GM10248 (cell line): ENCODE results near the gene PHB1.
A peak's percentile ranks its signal among the peaks of the same experiment; 100 is the strongest.
"Not testable (repeated sequence)": the region's sequence is repeated elsewhere in the genome, so short reads cannot be mapped to it uniquely, and the experiment has no call there.

ENCODE experiments used
- CTCF ChIA-PET: fragments of 300-600 bp; sonication (Branson Sonifier 250); formaldehyde crosslinking; extraction: SDS; loops from one replicate; lab custom pipeline; 2021; ENCODE audit warnings: antibody characterized with exemption; lab: Yijun Ruan, JAX
- POLR2A ChIA-PET: fragments of 350-650 bp; sonication (Branson Sonifier 250); formaldehyde crosslinking; extraction: SDS; loops from one replicate; lab custom pipeline; 2020; ENCODE audit warnings: antibody characterized with exemption; lab: Yijun Ruan, JAX
- DNase-seq: peaks from one replicate; pipeline ENCODE4 v3.0.0; 2012; ENCODE audit errors: extremely low spot score
- TF ChIP-seq, protein P1 (sequence below): IDR thresholded peaks from 2 replicates; pipeline ENCODE4 v1.5.1; 2012; ENCODE audit warnings: mild to moderate bottlenecking, low read depth; ENCODE audit errors: extremely low read depth, missing control alignments, control extremely low read depth

PHB1 gene

DNA sequence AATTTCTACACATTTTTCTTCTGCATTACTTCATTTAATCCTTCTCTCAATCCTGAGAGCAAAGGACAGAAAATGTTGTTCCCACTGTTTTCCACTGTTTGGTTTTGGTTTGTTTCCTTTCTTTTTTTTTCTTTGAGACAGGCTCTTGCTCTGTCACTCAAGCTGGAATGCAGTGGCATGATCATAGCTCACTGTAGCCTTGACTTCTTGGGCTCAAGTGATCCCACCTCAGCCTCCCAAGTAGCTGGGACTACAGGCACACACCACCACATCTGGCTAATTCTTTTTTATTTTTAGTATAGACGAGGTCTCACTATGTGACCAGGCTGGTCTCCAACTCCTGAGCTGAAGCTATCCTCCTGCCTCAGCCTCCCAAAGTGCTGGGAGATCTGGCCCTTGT is 45.6 kb downstream of the PHB1 start:
- ChIA-PET CTCF (interaction anchor here (0.6 to 5.0 kb wide), 33 partner anchors 8 to 793 kb away, joined by 3 to 71 read pairs (median 6); no protein-coding TSS in a partner anchor), POLR2A (interaction anchor here (0.8 kb wide), 1 partner anchor 46 kb away, joined by 3 read pairs; the partner anchor contains the start of gene PHB1)
- TF ChIP-seq, protein P1, sequence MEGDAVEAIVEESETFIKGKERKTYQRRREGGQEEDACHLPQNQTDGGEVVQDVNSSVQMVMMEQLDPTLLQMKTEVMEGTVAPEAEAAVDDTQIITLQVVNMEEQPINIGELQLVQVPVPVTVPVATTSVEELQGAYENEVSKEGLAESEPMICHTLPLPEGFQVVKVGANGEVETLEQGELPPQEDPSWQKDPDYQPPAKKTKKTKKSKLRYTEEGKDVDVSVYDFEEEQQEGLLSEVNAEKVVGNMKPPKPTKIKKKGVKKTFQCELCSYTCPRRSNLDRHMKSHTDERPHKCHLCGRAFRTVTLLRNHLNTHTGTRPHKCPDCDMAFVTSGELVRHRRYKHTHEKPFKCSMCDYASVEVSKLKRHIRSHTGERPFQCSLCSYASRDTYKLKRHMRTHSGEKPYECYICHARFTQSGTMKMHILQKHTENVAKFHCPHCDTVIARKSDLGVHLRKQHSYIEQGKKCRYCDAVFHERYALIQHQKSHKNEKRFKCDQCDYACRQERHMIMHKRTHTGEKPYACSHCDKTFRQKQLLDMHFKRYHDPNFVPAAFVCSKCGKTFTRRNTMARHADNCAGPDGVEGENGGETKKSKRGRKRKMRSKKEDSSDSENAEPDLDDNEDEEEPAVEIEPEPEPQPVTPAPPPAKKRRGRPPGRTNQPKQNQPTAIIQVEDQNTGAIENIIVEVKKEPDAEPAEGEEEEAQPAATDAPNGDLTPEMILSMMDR: no peak
- no peak for DNase-seq

DNA sequence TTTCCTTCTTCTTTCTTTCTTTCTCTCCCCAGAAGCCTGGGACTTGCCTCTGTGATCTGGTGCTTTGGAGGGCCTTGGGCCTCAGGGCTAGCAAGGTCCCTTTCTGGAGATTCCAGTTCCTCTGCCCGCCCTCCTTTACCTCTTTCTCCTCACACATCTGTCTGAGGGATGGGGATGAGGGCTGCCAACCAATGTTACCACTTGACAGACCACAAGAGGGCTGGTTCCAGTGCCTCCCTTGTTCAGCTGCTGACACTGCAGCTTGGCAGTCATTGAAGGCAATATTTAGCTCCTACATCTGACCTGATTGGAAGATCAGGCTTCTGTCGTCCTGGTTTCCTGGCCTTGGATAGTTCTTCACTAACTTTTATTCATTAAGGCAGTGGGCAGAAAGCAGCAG is 49.0 kb downstream of the PHB1 start:
- ChIA-PET CTCF (interaction anchor here (1.1 to 1.3 kb wide), 4 partner anchors 11 to 51 kb away, joined by 3 read pairs; no protein-coding TSS in a partner anchor), POLR2A (no interaction called here)
- DNase-seq: no peak
- TF ChIP-seq, protein P1: no peak

DNA sequence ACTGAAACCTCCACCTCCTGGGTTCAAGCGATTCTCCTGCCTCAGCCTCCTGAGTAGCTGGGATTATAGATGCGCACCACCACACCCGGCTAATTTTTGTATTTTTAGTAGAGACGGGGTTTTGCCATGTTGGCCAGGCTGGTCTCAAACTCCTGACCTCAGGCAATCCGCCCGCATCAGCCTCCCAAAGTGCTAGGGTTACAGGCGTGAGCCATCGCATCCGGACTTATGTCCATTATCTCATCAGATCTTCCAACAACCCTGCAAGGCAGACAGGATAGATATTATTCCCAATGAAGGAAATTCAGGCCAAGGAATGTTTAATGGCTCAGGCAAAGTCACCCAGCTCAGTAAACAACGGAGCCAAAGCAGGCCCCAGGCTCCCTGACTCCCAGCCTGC is 49.6 kb downstream of the PHB1 start:
- POLR2A ChIA-PET, DNase-seq: not testable (repeated sequence)
- CTCF ChIA-PET: interaction anchor here (1.1 to 1.3 kb wide), 2 partner anchors 21 to 50 kb away, joined by 3 read pairs; no protein-coding TSS in a partner anchor

DNA sequence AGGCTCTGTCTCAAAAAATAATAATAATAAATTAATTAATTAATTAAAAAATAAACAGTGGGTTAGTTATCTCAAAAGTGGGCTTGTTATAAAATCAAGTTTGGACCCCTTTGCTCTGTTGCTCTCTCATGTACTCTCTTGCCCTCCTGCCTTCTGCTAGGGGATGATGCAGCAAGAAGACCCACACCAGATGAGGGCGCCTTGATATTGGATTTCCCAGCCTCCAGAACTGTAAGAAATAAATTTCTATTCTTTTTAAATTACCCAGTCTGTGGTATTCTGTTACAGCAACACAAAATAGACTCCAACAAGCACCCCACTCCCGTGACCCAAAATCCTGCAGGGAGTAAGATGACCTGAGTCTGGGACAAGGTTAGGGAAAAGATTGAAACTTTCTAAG is 50.6 kb downstream of the PHB1 start:
- no peak for DNase-seq
- POLR2A ChIA-PET: no interaction called here
- CTCF ChIA-PET: interaction anchor here (2.1 kb wide), 1 partner anchor 19 kb away, joined by 8 read pairs; no protein-coding TSS in a partner anchor
- TF ChIP-seq, protein P1: no peak

DNA sequence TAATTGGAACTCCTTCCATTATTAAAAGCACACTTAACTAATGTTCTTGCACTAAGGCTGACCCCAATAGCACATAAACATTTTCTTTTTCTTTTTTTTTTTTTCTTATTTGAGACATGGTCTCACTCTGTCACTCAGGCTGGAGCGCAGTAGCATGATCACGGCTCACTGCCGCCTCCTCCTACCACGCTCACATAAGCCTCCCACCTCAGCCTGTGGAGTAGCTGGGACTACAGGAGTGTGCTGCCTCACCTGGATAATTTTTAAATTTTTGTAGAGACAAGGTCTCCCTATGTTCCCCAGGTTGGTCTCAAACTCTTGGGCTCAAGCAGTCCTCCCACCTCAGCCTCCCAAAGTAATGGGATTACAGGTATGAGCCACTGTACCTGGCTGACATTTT is 51.4 kb downstream of the PHB1 start:
- ChIA-PET POLR2A (no interaction called here), CTCF (interaction anchor here (2.1 kb wide), 1 partner anchor 19 kb away, joined by 8 read pairs; no protein-coding TSS in a partner anchor)
- TF ChIP-seq, protein P1: no peak
- no peak for DNase-seq

DNA sequence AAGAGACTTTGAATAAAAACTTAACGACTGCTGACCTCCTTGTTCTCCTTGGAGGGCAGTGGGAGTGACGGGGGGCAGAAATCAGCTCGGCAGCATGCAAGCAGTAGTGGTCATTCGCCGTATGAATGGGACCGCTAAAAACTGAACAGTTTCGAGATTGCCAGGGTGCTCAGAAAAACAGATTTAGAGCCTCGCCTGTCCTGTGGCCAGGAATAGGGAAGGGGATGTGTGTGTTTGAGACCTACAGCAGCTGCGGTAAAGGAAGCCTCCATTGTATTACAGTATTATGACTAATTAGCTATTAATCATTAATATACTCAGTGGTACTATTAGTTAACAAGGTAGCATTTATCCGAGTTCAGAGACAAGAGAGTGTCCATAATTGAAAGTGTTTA is 52.0 kb downstream of the PHB1 start:
- TF ChIP-seq, protein P1: no peak
- POLR2A ChIA-PET: no interaction called here
- CTCF ChIA-PET: interaction anchor here (2.1 kb wide), 1 partner anchor 20 kb away, joined by 8 read pairs; no protein-coding TSS in a partner anchor
- DNase-seq: no peak

DNA sequence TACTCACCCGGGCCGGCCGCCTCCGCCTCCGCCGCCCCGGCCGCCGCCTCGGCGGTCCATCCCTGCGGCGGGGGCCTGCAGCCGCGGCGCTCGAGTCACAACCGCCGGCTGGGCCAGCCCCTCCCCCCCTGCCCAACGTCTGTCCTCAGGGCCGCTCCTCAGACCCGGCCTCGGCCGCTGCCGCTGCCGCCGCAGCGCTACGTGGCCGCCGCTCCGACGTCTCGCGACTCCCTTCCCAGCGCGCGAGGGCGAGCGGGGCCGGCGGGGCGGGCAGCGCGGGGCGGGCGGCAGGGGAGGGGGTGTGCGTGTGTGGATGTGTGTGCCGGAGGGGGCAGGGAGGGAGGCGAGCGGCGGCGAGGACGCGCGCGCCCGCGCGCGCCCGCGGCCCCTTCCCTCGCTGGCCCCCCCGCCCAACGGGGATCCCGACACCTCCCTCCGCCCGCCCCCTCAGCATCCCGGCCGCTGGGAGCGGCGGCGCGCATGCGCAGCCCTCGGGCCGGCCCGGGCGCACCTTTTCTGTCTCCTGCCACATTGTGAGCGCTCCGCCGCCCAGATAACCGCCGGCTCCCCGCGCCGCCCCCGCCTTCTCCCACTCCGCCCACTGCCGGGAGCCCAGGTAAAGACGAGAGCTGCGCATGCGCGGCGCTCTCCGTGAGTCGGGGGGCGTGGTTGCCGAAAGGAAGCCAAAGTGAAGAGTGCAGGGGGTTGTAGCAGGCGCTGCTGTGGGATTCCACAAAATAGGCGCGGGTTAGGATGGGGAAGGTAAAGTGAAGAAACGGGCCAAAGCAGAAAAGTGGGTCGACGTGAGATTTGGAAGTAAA is 52.6 kb downstream of the PHB1 start, which contains the start of gene ZNF652:
TSS of gene ZNF652 (minus strand) at position 349 of the 821 bp plus-strand sequence. CDS start 44,525 bp downstream, outside the sequence.
- POLR2A ChIA-PET: no interaction called here
- CTCF ChIA-PET: interaction anchor here (0.9 to 2.1 kb wide), 2 partner anchors 16 to 21 kb away, joined by 4 to 8 read pairs; no protein-coding TSS in a partner anchor

More for the DNA sequence above, 52.6 kb downstream of the PHB1 start, which contains the start of gene ZNF652:
- peak; percentile 97 for DNase-seq
- TF ChIP-seq, protein P1: no peak
